HepG2 (cell line): ENCODE data around the gene PAPSS2. TPM values are rescaled to one million over a fixed set of nuclear protein-coding genes. Genes with fewer than 3 reads are reported as not detected.

Experiments used
- ATAC-seq: fragments of 200-7000 bp; cut with Tn5 transposase; 3 replicates; pipeline ENCODE4 v1.9.1; 2020; ENCODE audit warnings: mild to moderate bottlenecking, moderate library complexity
- BruUV-seq: library from RNA; stranded (reverse); fragments of 400-500 nt; replicated peaks from 2 replicates; lab custom pipeline; 2021; lab: Mats Ljungman, UMichigan
- CTCF ChIA-PET: fragments of 300-600 bp; formaldehyde crosslinking; extraction: SDS; loops from one replicate; lab custom pipeline; 2021; ENCODE audit warnings: low total read pairs, inconsistent platforms, low intra/inter-chr PET ratio; lab: Yijun Ruan, JAX
- POLR2A ChIA-PET: fragments of 350-600 bp; sonication (Branson Sonifier 250); formaldehyde crosslinking; loops from one replicate; lab custom pipeline; 2020; ENCODE audit warnings: antibody characterized with exemption, inconsistent platforms; lab: Yijun Ruan, JAX
- DNase-seq: peaks from one replicate; pipeline ENCODE4 v3.0.0-alpha.2; 2015; ENCODE audit warnings: low spot score
- FAIRE-seq: peaks from 3 replicates; lab custom pipeline; 2011; peaks lifted over from hg19 to GRCh38; lab: Jason Lieb, UNC
- H2AFZ ChIP-seq: one replicate; pipeline ENCODE4 v1.6.1; 2011; ENCODE audit warnings: low read length, inconsistent platforms
- H3K27ac ChIP-seq: fragments of 300-600 bp; 3 replicates; pipeline ENCODE4 v1.8.0; 2011; ENCODE audit warnings: mixed run types, mild to moderate bottlenecking, mixed read lengths, low read length, inconsistent platforms; ENCODE audit not compliant: insufficient read depth; ENCODE audit errors: extremely low read length
- H3K27me3 ChIP-seq, 2 experiments: fragments of 200-600 bp in 1 of 2; 2 replicates in 1 of 2; 3 replicates in 1 of 2; pipeline versions ENCODE4 v1.6.0 to v1.8.0; 2011; ENCODE audit warnings: low read length in 2 of 2, mild to moderate bottlenecking in 2 of 2, moderate library complexity in 2 of 2, inconsistent platforms in 1 of 2; ENCODE audit not compliant: insufficient read depth in 2 of 2, control insufficient read depth in 1 of 2
- H3K36me3 ChIP-seq, 2 experiments: fragments of 200-600 bp in 1 of 2; replicated peaks in 1 of 2; 2 replicates in 1 of 2; 3 replicates in 1 of 2; pipeline versions ENCODE4 v1.5.1 to v1.8.0; 2011; ENCODE audit warnings: low read length in 2 of 2, inconsistent platforms in 1 of 2; ENCODE audit not compliant: insufficient read depth in 2 of 2, control insufficient read depth in 1 of 2
- H3K4me1 ChIP-seq: 2 replicates; pipeline ENCODE4 v1.5.1; 2012; ENCODE audit warnings: low read length, inconsistent platforms; ENCODE audit not compliant: insufficient read depth
- H3K4me2 ChIP-seq: 2 replicates; pipeline ENCODE4 v1.6.0; 2011; ENCODE audit warnings: low read depth, low read length, inconsistent platforms
- H3K4me3 ChIP-seq, 3 experiments: fragments of 200-600 bp in 1 of 3; sonication (generic), shearing (Covaris generic) in 1 of 3; replicated peaks in 1 of 3; 2 replicates each; pipeline ENCODE4 v1.5.1; 2011 to 2016; ENCODE audit warnings: low read length in 3 of 3, inconsistent platforms in 2 of 3, low read depth in 2 of 3, mild to moderate bottlenecking in 2 of 3, control low read depth in 1 of 3, mixed read lengths in 1 of 3; ENCODE audit not compliant: insufficient read depth in 1 of 3
- H3K79me2 ChIP-seq: one replicate; pipeline ENCODE4 v1.6.1; 2011; ENCODE audit warnings: low read length, inconsistent platforms; ENCODE audit not compliant: insufficient read depth
- H3K9ac ChIP-seq: 2 replicates; pipeline ENCODE4 v1.6.0; 2011; ENCODE audit warnings: mild to moderate bottlenecking, low read depth, low read length, inconsistent platforms; ENCODE audit not compliant: insufficient read depth
- H3K9me3 ChIP-seq: 2 replicates; pipeline ENCODE4 v1.5.1; 2012; ENCODE audit warnings: mild to moderate bottlenecking, low read length
- H4K20me1 ChIP-seq: 2 replicates; pipeline ENCODE4 v1.6.0; 2011; ENCODE audit warnings: inconsistent platforms, mild to moderate bottlenecking, low read length, moderate library complexity; ENCODE audit not compliant: insufficient read depth
- HNF4A ChIP-seq: sonication (generic); formaldehyde crosslinking; IDR thresholded peaks from 2 replicates; pipeline ENCODE4 v1.4.0; 2020; ENCODE audit warnings: missing genetic modification reagents
- MAFK ChIP-seq, 2 experiments: IDR thresholded peaks in 1 of 2; conservative IDR thresholded peaks in 1 of 2; 2 replicates each; pipeline ENCODE4 v1.6.1; 2011; ENCODE audit warnings: improper control_type of control experiment in 2 of 2, low read length in 2 of 2
- STAG1 ChIP-seq: sonication (generic); formaldehyde crosslinking; IDR thresholded peaks from 2 replicates; pipeline ENCODE4 v1.4.0; 2020; ENCODE audit warnings: missing genetic modification reagents
- TAF15 ChIP-seq: fragments of 200-400 bp; formaldehyde crosslinking; IDR thresholded peaks from one replicate; pipeline ENCODE4 v1.6.1; 2018; ENCODE audit warnings: mild to moderate bottlenecking, low read depth, low read length; ENCODE audit not compliant: poor library complexity, severe bottlenecking
- ZBTB42 ChIP-seq: sonication (generic); formaldehyde crosslinking; IDR thresholded peaks from 2 replicates; pipeline ENCODE4 v1.5.0; 2020; ENCODE audit warnings: mild to moderate bottlenecking, missing genetic modification reagents
- ZSCAN21 ChIP-seq: sonication (generic); formaldehyde crosslinking; IDR thresholded peaks from 2 replicates; pipeline ENCODE4 v1.8.0; 2022; ENCODE audit warnings: mild to moderate bottlenecking, missing genetic modification reagents, moderate library complexity, borderline replicate concordance
- WGBS: methylation state at CpG from one replicate; pipeline ENCODE4 v1.1.6; 2017; ENCODE audit warnings: low lambda C conversion rate; 5-methylcytosine and 5-hydroxymethylcytosine counted together
- in situ Hi-C: cut with HindIII; loops from 2 replicates; pipeline ENCODE4 v1.10.0; 2017; ENCODE audit warnings: low pct_unique_long_range_greater_than_20kb; ENCODE audit not compliant: extremely low pct_ligation_motif_present
- intact Hi-C: fragments of 100-400 bp; cut with micrococcal nuclease; formaldehyde crosslinking; loops from one replicate; pipeline ENCODE4 v1.10.0; 2022; ENCODE audit not compliant: unreplicated experiment
- polyA plus RNA-seq, 8 experiments: library from polyadenylated mRNA; depleted of rRNA in 3 of 8; stranded (reverse) in 7 of 8; unstranded in 1 of 8; fragments of >200 nt; fragmentation: Illumina TruSeq in 4 of 8; extraction: Trizol in 4 of 8; gene quantifications; 2 replicates each; pipeline versions ENCODE4 v1.2.1 to v1.2.3, GENCODE V29; 2011 to 2016; ENCODE audit warnings: low read depth in 4 of 8, missing spikeins in 1 of 8, mixed read lengths in 1 of 8; ENCODE audit not compliant: insufficient read depth in 1 of 8
- total RNA-seq, 5 experiments: library from RNA; depleted of rRNA; stranded (reverse); fragments of >200 nt; fragmentation: Illumina TruSeq; extraction: Trizol; gene quantifications; 2 replicates each; pipeline ENCODE4 v1.2.3, GENCODE V29; 2016; ENCODE audit warnings: low read depth in 1 of 5
- TF ChIP-seq, protein P1 (sequence below), 2 experiments: fragments of 450-650 bp in 1 of 2; sonication (generic) in 1 of 2; formaldehyde crosslinking in 1 of 2; IDR thresholded peaks; 2 replicates each; pipeline versions ENCODE4 v1.6.1 to v1.8.0; 2016 to 2022; ENCODE audit warnings: antibody characterized with exemption in 1 of 2, mild to moderate bottlenecking in 1 of 2, missing genetic modification reagents in 1 of 2
- TF ChIP-seq, protein P2 (sequence below): fragments of 450-650 bp; IDR thresholded peaks from 2 replicates; pipeline ENCODE4 v1.6.1; 2016

Gene PAPSS2
- total and polyA plus RNA-seq, 2 of the 13 experiments (the other 11 are each of a cell fraction or from before 2014, with no cell fraction given), result 0.11 to 0.12 TPM

DNA sequence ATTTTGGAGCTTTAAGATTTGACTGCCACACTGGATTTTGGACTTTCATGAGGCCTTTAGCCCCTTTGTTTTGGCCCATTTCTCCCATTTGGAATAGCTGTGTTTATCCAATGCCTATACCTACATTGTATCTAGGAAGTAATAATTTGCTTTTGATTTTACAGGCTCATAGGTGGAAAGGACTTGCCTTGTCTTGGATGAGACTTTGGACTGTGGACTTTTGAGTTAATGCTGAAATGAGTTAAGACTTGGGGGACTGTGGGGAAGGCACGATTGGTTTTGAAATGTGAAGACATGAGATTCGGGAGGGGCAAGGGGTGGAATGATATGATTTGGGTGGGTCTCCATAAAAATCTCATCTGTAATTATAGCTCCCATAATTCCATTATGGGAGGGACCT, 47.6 kb upstream of the PAPSS2 start:
- ATAC-seq, result no peak
- Histone ChIP-seq H3K4me1 (peaks cover 22% of the 10 kb centered on the region), H3K27me3 (no peaks in the 10 kb centered on the region), H3K79me2 (no peaks in the 10 kb centered on the region), H3K9ac (no peak overlapping the region), H3K9me3 (peaks cover 9% of the 10 kb centered on the region), H4K20me1 (no peaks in the 10 kb centered on the region), H3K4me3 (no peak overlapping the region), H2AFZ (no peak overlapping the region), H3K36me3 (no peaks in the 10 kb centered on the region), H3K27ac (no peak overlapping the region), H3K4me2 (no peak overlapping the region)
- no TSS peak for BruUV-seq
- FAIRE-seq, result no peak
- DNase-seq, result no peak
- POLR2A ChIA-PET, result no interaction called here
- CTCF ChIA-PET, result no interaction called here
- TF ChIP-seq ZBTB42 (CRISPR knock-in tag), result no peak
- TF ChIP-seq HNF4A (CRISPR knock-in tag), result 0 out of 2 replicates have a peak, but pooled peaks have one; percentile 10
- 21% methylated on average over 2 of the region's 2 CpGs for WGBS
- in situ Hi-C loops, result no loop called here
- intact Hi-C loops, result no loop called here

DNA sequence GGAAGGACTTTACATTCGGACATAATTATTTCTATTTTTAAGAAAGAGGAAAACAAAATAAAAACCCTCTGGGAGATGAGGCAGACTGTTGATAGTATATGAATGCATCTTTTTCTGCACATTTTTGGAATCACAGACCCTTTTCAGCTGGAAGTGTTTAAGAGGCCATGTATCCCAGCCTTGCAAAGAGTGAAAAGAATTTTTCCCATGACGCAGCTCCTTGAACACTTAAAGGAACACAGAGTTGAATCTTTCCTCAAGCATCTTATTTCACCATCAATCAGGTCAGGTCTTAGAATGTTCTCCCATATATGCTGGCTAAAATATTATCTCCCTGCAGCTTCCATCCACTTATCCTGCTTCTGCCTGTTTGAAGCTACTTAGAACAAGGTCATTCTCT, 45.9 kb upstream of the PAPSS2 start:
- H3K36me3 ChIP-seq, result no peaks in the 10 kb centered on the region
- peaks cover 9% of the 10 kb centered on the region for H3K9me3 ChIP-seq
- 88% methylated on average over 2 of the region's 2 CpGs for WGBS
- no peaks in the 10 kb centered on the region for H3K79me2 ChIP-seq
- peaks cover 34% of the 10 kb centered on the region for H3K4me1 ChIP-seq
- no peaks in the 10 kb centered on the region for H3K27me3 ChIP-seq
- FAIRE-seq (no peak), DNase-seq (no peak), ATAC-seq (no peak)
- no peak overlapping the region for H3K4me3 ChIP-seq
- no TSS peak for BruUV-seq
- no peak overlapping the region for H3K9ac ChIP-seq
- H2AFZ ChIP-seq, result no peak overlapping the region
- intact Hi-C loops, result no loop called here
- H4K20me1 ChIP-seq, result no peaks in the 10 kb centered on the region
- no peak overlapping the region for H3K4me2 ChIP-seq
- CTCF ChIA-PET, result no interaction called here
- no peak overlapping the region for H3K27ac ChIP-seq
- in situ Hi-C loops, result no loop called here
- POLR2A ChIA-PET, result no interaction called here
- TF ChIP-seq ZSCAN21 (CRISPR knock-in tag) (no peak), STAG1 (no peak), MAFK (conservative IDR thresholded peaks at IDR 0.05 in 1 of 2, IDR thresholded peaks at IDR 0.05 in 1 of 2; ENCODE audit: low read length in 2 of 2) (no peak), TAF15 (no peak)
- TF ChIP-seq, protein P1, sequence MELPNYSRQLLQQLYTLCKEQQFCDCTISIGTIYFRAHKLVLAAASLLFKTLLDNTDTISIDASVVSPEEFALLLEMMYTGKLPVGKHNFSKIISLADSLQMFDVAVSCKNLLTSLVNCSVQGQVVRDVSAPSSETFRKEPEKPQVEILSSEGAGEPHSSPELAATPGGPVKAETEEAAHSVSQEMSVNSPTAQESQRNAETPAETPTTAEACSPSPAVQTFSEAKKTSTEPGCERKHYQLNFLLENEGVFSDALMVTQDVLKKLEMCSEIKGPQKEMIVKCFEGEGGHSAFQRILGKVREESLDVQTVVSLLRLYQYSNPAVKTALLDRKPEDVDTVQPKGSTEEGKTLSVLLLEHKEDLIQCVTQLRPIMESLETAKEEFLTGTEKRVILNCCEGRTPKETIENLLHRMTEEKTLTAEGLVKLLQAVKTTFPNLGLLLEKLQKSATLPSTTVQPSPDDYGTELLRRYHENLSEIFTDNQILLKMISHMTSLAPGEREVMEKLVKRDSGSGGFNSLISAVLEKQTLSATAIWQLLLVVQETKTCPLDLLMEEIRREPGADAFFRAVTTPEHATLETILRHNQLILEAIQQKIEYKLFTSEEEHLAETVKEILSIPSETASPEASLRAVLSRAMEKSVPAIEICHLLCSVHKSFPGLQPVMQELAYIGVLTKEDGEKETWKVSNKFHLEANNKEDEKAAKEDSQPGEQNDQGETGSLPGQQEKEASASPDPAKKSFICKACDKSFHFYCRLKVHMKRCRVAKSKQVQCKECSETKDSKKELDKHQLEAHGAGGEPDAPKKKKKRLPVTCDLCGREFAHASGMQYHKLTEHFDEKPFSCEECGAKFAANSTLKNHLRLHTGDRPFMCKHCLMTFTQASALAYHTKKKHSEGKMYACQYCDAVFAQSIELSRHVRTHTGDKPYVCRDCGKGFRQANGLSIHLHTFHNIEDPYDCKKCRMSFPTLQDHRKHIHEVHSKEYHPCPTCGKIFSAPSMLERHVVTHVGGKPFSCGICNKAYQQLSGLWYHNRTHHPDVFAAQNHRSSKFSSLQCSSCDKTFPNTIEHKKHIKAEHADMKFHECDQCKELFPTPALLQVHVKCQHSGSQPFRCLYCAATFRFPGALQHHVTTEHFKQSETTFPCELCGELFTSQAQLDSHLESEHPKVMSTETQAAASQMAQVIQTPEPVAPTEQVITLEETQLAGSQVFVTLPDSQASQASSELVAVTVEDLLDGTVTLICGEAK (IDR thresholded peaks at IDR 0.05), result no peak
- TF ChIP-seq, protein P1 (CRISPR knock-in tag; IDR thresholded peaks at IDR 0.05), result no peak
- TF ChIP-seq, protein P2, sequence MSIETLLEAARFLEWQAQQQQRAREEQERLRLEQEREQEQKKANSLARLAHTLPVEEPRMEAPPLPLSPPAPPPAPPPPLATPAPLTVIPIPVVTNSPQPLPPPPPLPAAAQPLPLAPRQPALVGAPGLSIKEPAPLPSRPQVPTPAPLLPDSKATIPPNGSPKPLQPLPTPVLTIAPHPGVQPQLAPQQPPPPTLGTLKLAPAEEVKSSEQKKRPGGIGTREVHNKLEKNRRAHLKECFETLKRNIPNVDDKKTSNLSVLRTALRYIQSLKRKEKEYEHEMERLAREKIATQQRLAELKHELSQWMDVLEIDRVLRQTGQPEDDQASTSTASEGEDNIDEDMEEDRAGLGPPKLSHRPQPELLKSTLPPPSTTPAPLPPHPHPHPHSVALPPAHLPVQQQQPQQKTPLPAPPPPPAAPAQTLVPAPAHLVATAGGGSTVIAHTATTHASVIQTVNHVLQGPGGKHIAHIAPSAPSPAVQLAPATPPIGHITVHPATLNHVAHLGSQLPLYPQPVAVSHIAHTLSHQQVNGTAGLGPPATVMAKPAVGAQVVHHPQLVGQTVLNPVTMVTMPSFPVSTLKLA, result no peak
